SKM-1 (cell line): Measurements from ENCODE around the gene HRAS.
A peak's percentile ranks its signal among the peaks of the same experiment; 100 is the strongest.

Experiments used
- DNase-seq: peaks from one replicate; lab custom pipeline; 2025; ENCODE audit not compliant: unreplicated experiment; lab: John Stamatoyannopoulos, UW

Gene HRAS

GRCh38 chr11:567629-568292 lies 32.4 kb upstream of the HRAS start:
- DNase-seq: no peak

GRCh38 chr11:567011-567628 lies 31.7 kb upstream of the HRAS start:
- no peak for DNase-seq

- DNase-seq: no peak
Observed at GRCh38 chr11:565921-566509, 30.6 kb upstream of the HRAS start.

- no peak for DNase-seq
Observed at GRCh38 chr11:563812-564578, 28.6 kb upstream of the HRAS start.

- DNase-seq: no peak
Observed at GRCh38 chr11:563066-563811, 27.9 kb upstream of the HRAS start.

- no peak for DNase-seq
Observed at GRCh38 chr11:562046-562645, 26.8 kb upstream of the HRAS start.

GRCh38 chr11:561148-562003 lies 26.0 kb upstream of the HRAS start:
- DNase-seq: no peak

DNA sequence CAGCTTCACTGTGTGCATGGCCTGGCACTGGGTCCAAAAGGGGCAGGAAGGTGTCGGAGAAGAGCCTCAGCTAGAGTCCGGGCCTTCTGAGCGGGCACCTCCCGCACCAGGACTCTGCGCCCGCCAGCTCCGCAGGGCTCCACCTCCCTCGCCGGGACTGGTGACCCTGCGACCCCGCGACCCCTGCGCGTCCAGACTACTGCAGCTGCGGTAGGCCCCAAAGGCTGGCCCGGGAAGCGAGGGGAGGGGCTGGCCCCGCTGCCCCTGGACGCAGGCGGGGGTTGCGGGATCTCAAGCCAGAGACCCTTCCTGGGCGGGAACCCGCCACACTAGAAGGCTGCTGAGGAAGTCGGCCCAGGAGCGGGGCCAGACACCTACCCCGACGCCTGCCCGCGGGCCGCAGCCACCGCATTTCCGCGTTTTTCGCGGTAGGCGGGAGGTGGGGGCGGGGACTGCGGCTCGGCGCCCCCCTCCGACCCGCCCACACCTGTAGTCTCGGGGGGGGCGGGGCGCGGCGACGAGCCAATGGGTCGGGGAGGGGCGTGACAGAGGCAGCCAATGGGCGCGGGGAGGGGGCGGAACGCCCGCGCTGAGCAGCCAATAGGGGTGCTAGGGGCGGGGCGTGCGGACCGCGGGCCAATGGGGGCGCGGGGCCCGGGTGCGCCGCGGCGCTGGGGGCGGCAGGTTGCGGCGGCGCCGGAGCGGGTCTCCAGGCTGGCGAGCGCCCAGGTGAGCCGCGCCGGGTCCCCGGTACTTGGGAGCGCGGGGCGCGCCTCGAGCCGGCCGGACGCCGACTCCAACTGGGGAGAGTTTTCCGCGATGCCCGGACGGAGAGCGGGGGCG lies 25.1 kb upstream of the HRAS start, which contains the start of the genes LMNTD2 and RASSF7:
Gene LMNTD2, minus strand, starts transcription at position 434 of the 843 bp plus-strand sequence. Its CDS starts 22 bp downstream, at position 412.
Gene RASSF7, plus strand, starts transcription at position 666 of the 843 bp plus-strand sequence. CDS start 799 bp downstream, outside the sequence.
- peak; percentile 82 for DNase-seq

GRCh38 chr11:559712-560304 lies 24.4 kb upstream of the HRAS start:
- no peak for DNase-seq

DNA sequence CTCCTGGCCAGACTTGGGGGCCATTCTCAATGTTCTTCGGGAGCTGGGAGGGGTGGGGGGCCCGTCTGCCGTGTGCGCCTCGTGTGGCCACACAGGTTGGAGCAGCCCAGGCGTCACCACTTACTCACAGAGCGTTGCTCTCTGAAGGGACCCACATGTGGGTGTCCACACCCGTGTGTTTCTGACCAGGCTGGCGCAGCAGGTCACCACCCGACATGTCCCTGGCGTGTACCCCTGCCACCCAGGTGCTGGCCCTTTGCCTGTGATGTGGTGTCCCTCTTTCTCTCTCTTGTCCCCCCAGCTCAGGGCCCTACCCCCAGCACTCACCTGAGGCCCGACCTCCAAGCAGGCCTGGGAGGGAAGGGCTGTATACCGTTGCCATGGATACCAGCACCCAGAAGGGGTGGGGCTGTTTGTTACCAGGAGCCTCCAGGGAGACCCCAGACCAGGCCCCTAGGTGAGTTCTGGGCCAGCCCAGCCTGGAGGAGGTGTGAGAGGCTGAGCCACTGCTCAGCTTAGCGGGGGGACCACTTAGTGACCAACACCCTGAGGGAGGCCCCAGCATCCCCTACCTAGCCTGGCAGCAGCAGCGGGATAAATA lies 23.7 kb upstream of the HRAS start:
- DNase-seq: no peak

- DNase-seq: no peak
Observed at GRCh38 chr11:558503-558902, 23.1 kb upstream of the HRAS start.

DNA sequence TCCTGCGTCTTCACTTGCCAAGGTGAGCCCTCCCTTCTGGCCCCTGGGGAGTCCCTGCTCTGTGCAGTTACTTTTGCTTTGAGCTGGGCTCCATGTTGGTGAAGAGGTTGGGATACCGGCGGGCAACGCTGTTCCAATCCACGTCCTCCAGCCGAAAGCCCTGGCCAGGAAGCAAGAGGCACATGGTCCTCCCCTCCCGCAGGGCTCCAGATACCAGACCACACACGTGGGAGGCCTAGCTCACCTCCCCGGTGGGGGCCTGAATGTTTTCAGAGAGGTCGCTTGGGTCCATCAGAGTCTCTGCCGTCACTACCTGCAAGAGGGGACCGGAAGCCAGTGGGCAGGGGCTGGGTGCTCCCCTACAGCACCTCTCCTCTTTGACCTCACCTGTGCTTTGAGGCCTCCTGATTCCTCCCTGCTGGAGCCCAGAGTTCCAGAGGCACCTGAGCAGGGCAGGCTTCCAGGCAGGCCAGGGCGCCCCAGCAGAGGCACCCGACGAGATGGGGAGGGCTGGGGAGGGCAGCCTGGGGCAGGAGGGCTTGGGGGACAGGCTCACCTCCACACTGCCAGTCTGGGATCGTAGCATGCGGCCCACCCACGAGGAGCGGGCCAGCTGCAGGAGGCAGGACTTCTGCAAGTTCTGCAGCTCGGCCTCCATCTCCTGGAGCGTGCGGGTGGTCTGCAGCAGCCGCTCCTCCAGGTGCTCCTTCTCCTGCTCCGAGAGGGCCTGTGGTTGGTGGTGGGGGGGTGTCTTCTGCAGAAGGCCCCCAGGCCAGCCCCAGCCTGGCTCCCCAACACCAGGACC lies 22.2 kb upstream of the HRAS start:
- no peak for DNase-seq

- no peak for DNase-seq
Observed at GRCh38 chr11:556662-557256, 21.4 kb upstream of the HRAS start.

DNA sequence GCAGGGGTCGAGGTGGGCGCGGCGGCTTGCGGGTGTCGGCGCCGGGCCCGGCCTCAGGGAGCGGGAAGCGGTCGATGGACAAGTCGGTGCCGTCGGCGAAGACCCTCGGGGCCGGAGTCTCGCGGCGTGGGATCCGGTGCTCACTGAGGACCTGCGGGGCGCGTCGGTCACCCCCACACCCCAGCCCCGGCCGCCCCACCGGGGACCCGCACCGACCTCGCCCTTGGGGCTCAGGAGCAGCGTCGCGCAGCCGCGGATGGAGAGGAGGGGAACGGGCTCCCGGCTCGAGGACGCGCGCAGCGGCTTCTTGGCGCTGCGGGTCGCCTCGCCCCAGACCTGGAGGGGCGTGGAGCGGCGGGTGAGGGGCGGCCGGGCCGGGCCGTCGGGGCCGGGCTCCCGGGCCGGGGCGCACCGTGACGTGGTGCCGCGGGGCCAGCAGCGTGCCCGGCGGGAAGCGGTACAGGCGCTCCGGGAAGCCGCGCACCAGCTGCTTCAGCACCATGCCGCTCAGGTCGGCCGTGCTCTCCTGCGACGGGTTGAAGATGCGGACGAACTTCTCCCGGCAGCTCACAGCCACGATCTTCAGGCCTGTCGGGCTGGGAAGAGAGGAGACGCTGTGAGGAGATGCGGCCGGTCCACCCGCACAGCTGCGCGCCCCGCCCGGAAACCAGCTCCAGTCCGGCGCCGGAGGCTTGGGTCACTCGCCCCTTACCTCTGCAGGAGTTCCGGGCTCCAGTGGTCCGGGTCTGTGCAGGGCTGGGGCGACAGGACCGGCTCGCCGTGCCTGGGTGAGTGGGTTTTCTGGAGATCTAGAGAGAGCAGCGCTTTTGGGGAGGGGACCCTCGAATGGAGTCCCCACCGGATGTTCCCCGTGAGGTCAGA lies 20.6 kb upstream of the HRAS start:
- DNase-seq: no peak

- no peak for DNase-seq
Observed at GRCh38 chr11:555227-555779, 19.9 kb upstream of the HRAS start.
